Transverse colon (tissue), 4 donors: ENCODE measurements around the gene SLC1A1. TPM values are rescaled to one million over a fixed set of nuclear protein-coding genes. Genes with fewer than 3 reads are reported as not detected.

Experiments
- DNase-seq: peaks from one replicate; pipeline ENCODE4 v3.0.0-alpha.2; 2019
- H3K27ac ChIP-seq, 4 donors: fragments of 200-600 bp; sonication (generic); 2 replicates each; pipeline ENCODE4 v1.5.1; 2016 to 2018; ENCODE audit warnings: inconsistent platforms in 4 of 4
- H3K27me3 ChIP-seq: fragments of 200-600 bp; sonication (generic); 2 replicates; pipeline ENCODE4 v1.5.1; 2017; ENCODE audit warnings: inconsistent platforms
- H3K36me3 ChIP-seq, 4 donors: fragments of 200-600 bp; sonication (generic); 2 replicates each; pipeline ENCODE4 v1.5.1; 2017 to 2019; ENCODE audit warnings: inconsistent platforms in 4 of 4
- H3K4me1 ChIP-seq, 4 donors: fragments of 200-600 bp; sonication (generic); 2 replicates each; pipeline ENCODE4 v1.5.1; 2017 to 2020; ENCODE audit warnings: inconsistent platforms in 4 of 4
- H3K4me3 ChIP-seq, 4 donors: fragments of 200-600 bp; sonication (generic); 1 replicate in 1 of 4; 2 replicates in 3 of 4; pipeline versions ENCODE4 v1.5.1 to v1.6.1; 2017 to 2019; ENCODE audit warnings: inconsistent platforms in 4 of 4
- H3K9me3 ChIP-seq, 2 donors: fragments of 200-600 bp; sonication (generic); 2 replicates each; pipeline ENCODE4 v1.5.1; 2017 to 2019; ENCODE audit warnings: inconsistent platforms in 2 of 2
- CTCF ChIP-seq, 5 experiments: fragments of 200-600 bp in 3 of 5; fragments of 450-650 bp in 2 of 5; sonication (generic) in 3 of 5; IDR thresholded peaks; 1 replicate in 2 of 5; 2 replicates in 3 of 5; pipeline ENCODE4 v1.5.1; 2016 to 2017; ENCODE audit warnings: antibody characterized with exemption in 5 of 5, inconsistent platforms in 3 of 5, mild to moderate bottlenecking in 2 of 5, moderate library complexity in 1 of 5
- EP300 ChIP-seq: sonication (generic); formaldehyde crosslinking; IDR thresholded peaks from one replicate; pipeline ENCODE4 v1.6.1; 2017; ENCODE audit warnings: antibody characterized with exemption, low read depth
- POLR2A ChIP-seq: fragments of 450-650 bp; IDR thresholded peaks from one replicate; pipeline ENCODE4 v1.6.1; 2016; ENCODE audit warnings: antibody characterized with exemption, mild to moderate bottlenecking, moderate library complexity
- POLR2AphosphoS5 ChIP-seq, 3 donors: sonication (generic); formaldehyde crosslinking; IDR thresholded peaks; one replicate each; pipeline ENCODE4 v1.6.1; 2016; ENCODE audit warnings: antibody characterized with exemption in 3 of 3
- WGBS, 2 donors: methylation state at CpG; one replicate each; pipeline ENCODE4 v1.1.5; 2018; ENCODE audit warnings: low coverage in 1 of 2; 5-methylcytosine and 5-hydroxymethylcytosine counted together
- in situ Hi-C, 4 donors: fragments of 200-750 bp; cut with MboI; loops; one replicate each; pipeline versions ENCODE4 v1.15.0 to v1.15.1; 2017; ENCODE audit warnings: low sequenced_read_pairs in 3 of 4, low pct_ligation_motif_present in 1 of 4, low pct_unique_long_range_greater_than_20kb in 1 of 4
- intact Hi-C: fragments of 100-400 bp; cut with DNase I; formaldehyde crosslinking; loops from one replicate; pipeline ENCODE4 v1.15.1; 2023; ENCODE audit warnings: low total_unique reads
- total RNA-seq, 4 donors: library from RNA; depleted of rRNA; stranded (reverse); fragments of >200 nt; gene quantifications; one replicate each; pipeline ENCODE4 v1.1.0, GENCODE V29; 2016

Gene SLC1A1
- total RNA-seq, 4 donors from 2014 or later = 0.80 to 63.2 (median 28.7) TPM

- Histone ChIP-seq H3K4me3 (no peak overlapping the region), H3K36me3 (no peaks in the 10 kb centered on the region), H3K27ac (no peak overlapping the region), H3K4me1 (peaks cover 0 to 10% (median 3%) of the 10 kb centered on the region in 4 donors), H3K9me3 (no peaks in the 10 kb centered on the region), H3K27me3 (no peaks in the 10 kb centered on the region)
- in situ Hi-C loops = no loop called here
- no peak for TF ChIP-seq POLR2AphosphoS5 (IDR thresholded peaks at IDR 0.05)
- TF ChIP-seq CTCF (IDR thresholded peaks at IDR 0.05) = no peak
- intact Hi-C loops = no loop called here
- no peak for DNase-seq
- WGBS, 2 donors = 41 to 71% methylated on average over 2 of the region's 2 CpGs
These were observed 65.0 kb downstream of the SLC1A1 start for GRCh38 chr9:4555236-4555635.

DNA sequence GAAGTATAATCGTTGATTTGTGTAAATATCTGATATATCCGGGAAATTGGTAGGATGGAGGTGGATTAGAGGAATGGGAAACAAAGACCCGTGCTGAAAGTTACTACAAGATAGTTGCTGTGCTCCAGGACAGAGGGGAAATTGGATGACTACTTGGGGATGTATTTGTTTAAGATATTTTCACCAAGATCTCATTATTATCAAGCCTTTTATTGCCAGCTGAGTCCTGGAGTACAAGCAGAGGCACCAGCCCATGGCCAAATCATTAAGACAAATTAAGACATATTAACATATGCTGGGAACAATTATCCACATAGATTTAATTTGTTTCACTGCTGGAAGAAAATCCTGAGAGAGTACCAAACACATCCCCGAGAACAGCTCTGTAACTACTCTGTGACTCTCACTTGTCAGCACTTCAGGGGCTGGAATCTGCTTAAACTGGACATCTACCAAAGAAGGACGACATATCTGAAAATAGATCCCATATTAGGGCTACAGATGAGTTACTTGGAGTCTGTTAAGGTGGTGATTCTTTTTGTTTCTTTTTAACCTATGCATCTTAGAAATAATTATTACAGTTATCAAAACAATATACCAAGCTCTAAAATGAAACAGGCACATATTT, 68.2 kb downstream of the SLC1A1 start:
- in situ Hi-C loops (no loop called here), intact Hi-C loops (no loop called here)
- no peaks in the 10 kb centered on the region for H3K27me3 ChIP-seq
- H3K4me1 ChIP-seq = no peaks in the 10 kb centered on the region
- DNase-seq = no peak
- no peaks in the 10 kb centered on the region for H3K36me3 ChIP-seq
- H3K27ac ChIP-seq = peak overlapping the region in 3 of 4 donors; percentile 23 to 32 (median 27)
- H3K4me3 ChIP-seq = no peak overlapping the region
- H3K9me3 ChIP-seq = no peaks in the 10 kb centered on the region
- TF ChIP-seq EP300 = no peak
- TF ChIP-seq POLR2AphosphoS5 (IDR thresholded peaks at IDR 0.05) = peak in 1 of 3 donors; percentile 14
- TF ChIP-seq CTCF (IDR thresholded peaks at IDR 0.05) = no peak
- WGBS, 2 donors = 76 to 87% methylated on average over 4 to 5 of the region's 5 CpGs

GRCh38 chr9:4559261-4560182, 69.3 kb downstream of the SLC1A1 start:
- TF ChIP-seq CTCF (IDR thresholded peaks at IDR 0.05) (no peak), POLR2AphosphoS5 (IDR thresholded peaks at IDR 0.05) (no peak), POLR2A (no peak), EP300 (no peak)
- no peaks in the 10 kb centered on the region for H3K4me1 ChIP-seq
- 67 to 88% methylated on average over 4 to 8 of the region's 8 CpGs for WGBS, 2 donors
- intact Hi-C loops (no loop called here), in situ Hi-C loops (no loop called here)
- no peaks in the 10 kb centered on the region for H3K27me3 ChIP-seq
- no peak for DNase-seq
- H3K36me3 ChIP-seq = no peaks in the 10 kb centered on the region
- H3K9me3 ChIP-seq = no peaks in the 10 kb centered on the region
- H3K4me3 ChIP-seq = no peak overlapping the region
- H3K27ac ChIP-seq = peak overlapping the region in 2 of 4 donors; percentile 16 to 23

- TF ChIP-seq CTCF (IDR thresholded peaks at IDR 0.05) (no peak), POLR2AphosphoS5 (IDR thresholded peaks at IDR 0.05) (no peak), POLR2A (no peak), EP300 (no peak)
- Histone ChIP-seq H3K36me3 (no peaks in the 10 kb centered on the region), H3K4me1 (no peaks in the 10 kb centered on the region), H3K4me3 (no peak overlapping the region), H3K27me3 (no peaks in the 10 kb centered on the region), H3K9me3 (no peaks in the 10 kb centered on the region), H3K27ac (no peak overlapping the region)
- DNase-seq = no peak
- intact Hi-C loops (no loop called here), in situ Hi-C loops (no loop called here)
- 89 to 90% methylated on average over 2 of the region's 2 CpGs for WGBS, 2 donors
These were observed 72.8 kb downstream of the SLC1A1 start for GRCh38 chr9:4563105-4563504.
